LNCaP clone FGC (cell line): ENCODE data around the gene CUEDC1.

Experiments used
- DNase-seq: peaks from one replicate; pipeline ENCODE4 v3.0.0-alpha.2; 2011; ENCODE audit warnings: low read depth
- H3K4me3 ChIP-seq: 2 replicates; pipeline ENCODE4 v1.5.1; 2011; ENCODE audit warnings: mild to moderate bottlenecking, low read depth, low read length, control low read depth
- CTCF ChIP-seq: IDR thresholded peaks from 2 replicates; pipeline ENCODE4 v1.5.1; 2012; ENCODE audit warnings: mild to moderate bottlenecking; ENCODE audit not compliant: control insufficient read depth, insufficient read depth; ENCODE audit errors: extremely low read depth

CUEDC1 gene

GRCh38 chr17:57892146-57892819 lies 62.9 kb downstream of the CUEDC1 start:
- DNase-seq: peak; percentile 46
- H3K4me3 ChIP-seq: no peak overlapping the region
- TF ChIP-seq CTCF: peak; percentile 95

GRCh38 chr17:57890857-57891232 lies 64.4 kb downstream of the CUEDC1 start:
- DNase-seq: no peak
- H3K4me3 ChIP-seq: no peak overlapping the region
- no peak for TF ChIP-seq CTCF

- H3K4me3 ChIP-seq: no peak overlapping the region
- DNase-seq: no peak
- no peak for TF ChIP-seq CTCF
Observed at GRCh38 chr17:57889892-57890856, 65.0 kb downstream of the CUEDC1 start.

GRCh38 chr17:57889252-57889651 lies 66.0 kb downstream of the CUEDC1 start:
- no peak for TF ChIP-seq CTCF
- H3K4me3 ChIP-seq: no peak overlapping the region
- no peak for DNase-seq

GRCh38 chr17:57888311-57889216 lies 66.6 kb downstream of the CUEDC1 start:
- DNase-seq: no peak
- no peak overlapping the region for H3K4me3 ChIP-seq
- TF ChIP-seq CTCF: no peak

GRCh38 chr17:57887161-57887560 lies 68.1 kb downstream of the CUEDC1 start:
- no peak overlapping the region for H3K4me3 ChIP-seq
- DNase-seq: no peak
- no peak for TF ChIP-seq CTCF
